ENCODE measurements around the gene MGAT4D.

The MGAT4D gene

GRCh38 chr4:140504261-140504660, 6.2 kb upstream of the MGAT4D start:
- ATAC-seq, result no peak
- TF ChIP-seq ZFP30 (CRISPR knock-in tag; IDR thresholded peaks at IDR 0.05), result no peak
- TF ChIP-seq ZFP3 (CRISPR knock-in tag; IDR thresholded peaks at IDR 0.05), result no peak
- TF ChIP-seq SNAI2 (CRISPR knock-in tag; IDR thresholded peaks at IDR 0.05), result no peak
- no peak for TF ChIP-seq RARB (CRISPR knock-in tag; IDR thresholded peaks at IDR 0.05)
- no peak for TF ChIP-seq ZNF565 (CRISPR knock-in tag; conservative IDR thresholded peaks at IDR 0.05; ENCODE audit: low read depth)
- no peak for TF ChIP-seq ISL1 (CRISPR knock-in tag; IDR thresholded peaks at IDR 0.05)
- no peak for TF ChIP-seq ESRRG (CRISPR knock-in tag; IDR thresholded peaks at IDR 0.05)
- no peak for TF ChIP-seq ARNTL (CRISPR knock-in tag; IDR thresholded peaks at IDR 0.05; ENCODE audit: borderline replicate concordance, low read depth)
- TF ChIP-seq CSRNP3 (CRISPR knock-in tag; IDR thresholded peaks at IDR 0.05), result no peak
- TF ChIP-seq TOX (CRISPR knock-in tag; IDR thresholded peaks at IDR 0.05; ENCODE audit: borderline replicate concordance), result no peak
- TF ChIP-seq OSR1 (CRISPR knock-in tag; IDR thresholded peaks at IDR 0.05), result no peak
- TF ChIP-seq TSHZ2 (CRISPR knock-in tag; IDR thresholded peaks at IDR 0.05), result no peak
- no peak for TF ChIP-seq CREB5 (CRISPR knock-in tag; IDR thresholded peaks at IDR 0.05; ENCODE audit: low read depth)
- no peak for TF ChIP-seq BACH2 (CRISPR knock-in tag; IDR thresholded peaks at IDR 0.05; ENCODE audit: borderline replicate concordance)

- no peak for ATAC-seq
- TF ChIP-seq ZFP30 (CRISPR knock-in tag; IDR thresholded peaks at IDR 0.05) (no peak), GLIS3 (CRISPR knock-in tag; IDR thresholded peaks at IDR 0.05) (no peak)
Observed at GRCh38 chr4:140499391-140499790, 1.3 kb upstream of the MGAT4D start.

GRCh38 chr4:140497405-140497746, 717 bp downstream of the MGAT4D start:
- no peak for ATAC-seq
- no peak for TF ChIP-seq ZNF565 (CRISPR knock-in tag; conservative IDR thresholded peaks at IDR 0.05; ENCODE audit: low read depth)
- no peak for TF ChIP-seq ZNF70 (CRISPR knock-in tag; IDR thresholded peaks at IDR 0.05)
- TF ChIP-seq CSDC2 (CRISPR knock-in tag; IDR thresholded peaks at IDR 0.05), result no peak
- no peak for TF ChIP-seq PPARA (CRISPR knock-in tag; IDR thresholded peaks at IDR 0.05; ENCODE audit: borderline replicate concordance)
- no peak for TF ChIP-seq POU6F1 (CRISPR knock-in tag; IDR thresholded peaks at IDR 0.05; ENCODE audit: borderline replicate concordance, low read depth)
- TF ChIP-seq CSRNP3 (CRISPR knock-in tag; IDR thresholded peaks at IDR 0.05), result no peak
- TF ChIP-seq PATZ1 (CRISPR knock-in tag; IDR thresholded peaks at IDR 0.05; ENCODE audit: borderline replicate concordance), result no peak
- no peak for TF ChIP-seq OSR1 (CRISPR knock-in tag; IDR thresholded peaks at IDR 0.05)
